ENCODE data around the gene SLC11A2. TPM values are rescaled to one million over a fixed set of nuclear protein-coding genes. Genes with fewer than 3 reads are reported as not detected.

The SLC11A2 gene
- total and polyA plus RNA-seq, 12 donors = 21.7 to 82.2 (median 49.7) TPM

GRCh38 chr12:51001799-51002198 is 24.4 kb downstream of the SLC11A2 start:
- WGBS, 4 donors = 83 to 90% (median 88%) methylated on average over 1 of the region's 1 CpG

GRCh38 chr12:51000245-51000644 is 25.9 kb downstream of the SLC11A2 start:
- H3K4me1 ChIP-seq (replicated peaks in 1 of 2) = peaks cover 0 to 6% of the 10 kb centered on the region in 2 donors

More at GRCh38 chr12:51001799-51002198, 24.4 kb downstream of the SLC11A2 start:
- peaks cover 0 to 6% of the 10 kb centered on the region in 2 donors for H3K4me1 ChIP-seq (replicated peaks in 1 of 2)
- H3K27me3 ChIP-seq = no peaks in the 10 kb centered on the region
- TF ChIP-seq POLR2A (IDR thresholded peaks at IDR 0.05) (no peak), CTCF (IDR thresholded peaks at IDR 0.05) (no peak)
- no peak overlapping the region for H3K4me3 ChIP-seq
- intact Hi-C loops (cut with DNase I) = no loop called here
- no peaks in the 10 kb centered on the region for H3K9me3 ChIP-seq (replicated peaks in 1 of 3)
- DNase-seq = no peak
- H3K36me3 ChIP-seq (replicated peaks in 1 of 2) = peaks cover 0 to 54% of the 10 kb centered on the region in 2 donors
- H3K27ac ChIP-seq = no peak overlapping the region

GRCh38 chr12:50999093-50999492 is 27.1 kb downstream of the SLC11A2 start:
- Histone ChIP-seq H3K27me3 (no peaks in the 10 kb centered on the region), H3K9me3 (replicated peaks in 1 of 3) (no peaks in the 10 kb centered on the region), H3K4me3 (no peak overlapping the region), H3K4me1 (replicated peaks in 1 of 2) (peaks cover 0 to 4% of the 10 kb centered on the region in 2 donors), H3K27ac (no peak overlapping the region), H3K36me3 (replicated peaks in 1 of 2) (peaks cover 0 to 67% of the 10 kb centered on the region in 2 donors)
- intact Hi-C loops (cut with DNase I) = no loop called here
- DNase-seq = peak in 1 of 7 donors; percentile 20
- 70 to 92% (median 87%) methylated on average over 4 of the region's 4 CpGs for WGBS, 4 donors
- TF ChIP-seq POLR2A (IDR thresholded peaks at IDR 0.05) (no peak), CTCF (IDR thresholded peaks at IDR 0.05) (no peak)

More at GRCh38 chr12:51000245-51000644, 25.9 kb downstream of the SLC11A2 start:
- TF ChIP-seq POLR2A (IDR thresholded peaks at IDR 0.05) = no peak
- no peak for TF ChIP-seq CTCF (IDR thresholded peaks at IDR 0.05)
- no peak for DNase-seq
- Histone ChIP-seq H3K36me3 (replicated peaks in 1 of 2) (peaks cover 0 to 63% of the 10 kb centered on the region in 2 donors), H3K27me3 (no peaks in the 10 kb centered on the region), H3K27ac (no peak overlapping the region), H3K4me3 (no peak overlapping the region), H3K9me3 (replicated peaks in 1 of 3) (no peaks in the 10 kb centered on the region)
- intact Hi-C loops (cut with DNase I) = no loop called here
- 80 to 84% (median 81%) methylated on average over 7 of the region's 7 CpGs for WGBS, 4 donors

GRCh38 chr12:50992819-50993218 is 33.4 kb downstream of the SLC11A2 start:
- intact Hi-C loops (cut with DNase I) = no loop called here
- Histone ChIP-seq H3K36me3 (replicated peaks in 1 of 2) (peaks cover 0 to 95% of the 10 kb centered on the region in 2 donors), H3K4me3 (no peak overlapping the region), H3K27me3 (no peaks in the 10 kb centered on the region), H3K4me1 (replicated peaks in 1 of 2) (no peaks in the 10 kb centered on the region), H3K9me3 (replicated peaks in 1 of 3) (no peaks in the 10 kb centered on the region), H3K27ac (no peak overlapping the region)
- TF ChIP-seq CTCF (IDR thresholded peaks at IDR 0.05) (no peak), POLR2A (IDR thresholded peaks at IDR 0.05) (no peak)
- WGBS, 4 donors = 25 to 35% (median 28%) methylated on average over 2 of the region's 2 CpGs
- peak in 5 of 7 donors; percentile 22 to 58 (median 47) for DNase-seq
